ENCODE measurements around the gene RAB20.
"Not testable (repeated sequence)": the region's sequence is repeated elsewhere in the genome, so short reads cannot be mapped to it uniquely, and the experiment has no call there.

Gene RAB20

GRCh38 chr13:110575322-110576069 lies 14.0 kb upstream of the RAB20 start:
- no peak for DNase-seq (ENCODE audit: low spot score)

- no peak for DNase-seq (ENCODE audit: low spot score)
Measured at GRCh38 chr13:110574161-110574560, 12.6 kb upstream of the RAB20 start.

GRCh38 chr13:110572778-110573118 lies 11.2 kb upstream of the RAB20 start:
- DNase-seq (ENCODE audit: low spot score): no peak

GRCh38 chr13:110571896-110572777 lies 10.6 kb upstream of the RAB20 start:
- no peak for DNase-seq (ENCODE audit: low spot score)

GRCh38 chr13:110570886-110571285 lies 9.4 kb upstream of the RAB20 start:
- no peak for DNase-seq (ENCODE audit: low spot score)

- not testable (repeated sequence) for DNase-seq (ENCODE audit: low spot score)
Measured at GRCh38 chr13:110569962-110570361, 8.4 kb upstream of the RAB20 start.

GRCh38 chr13:110568612-110569011 lies 7.1 kb upstream of the RAB20 start:
- no peak for DNase-seq (ENCODE audit: low spot score)

GRCh38 chr13:110566171-110566570 lies 4.6 kb upstream of the RAB20 start:
- no peak for DNase-seq (ENCODE audit: low spot score)

- DNase-seq (ENCODE audit: low spot score): no peak
Measured at GRCh38 chr13:110565296-110565695, 3.8 kb upstream of the RAB20 start.

- no peak for DNase-seq (ENCODE audit: low spot score)
Measured at GRCh38 chr13:110564472-110564985, 3.0 kb upstream of the RAB20 start.

GRCh38 chr13:110563463-110563774 lies 1.9 kb upstream of the RAB20 start:
- DNase-seq (ENCODE audit: low spot score): no peak

GRCh38 chr13:110562696-110563462 lies 1.4 kb upstream of the RAB20 start:
- no peak for DNase-seq (ENCODE audit: low spot score)

GRCh38 chr13:110562036-110562597 lies 595 bp upstream of the RAB20 start:
- no peak for DNase-seq (ENCODE audit: low spot score)

- peak; percentile 48 for DNase-seq (ENCODE audit: low spot score)
Measured at GRCh38 chr13:110560601-110561343, 750 bp downstream of the RAB20 start.

- DNase-seq (ENCODE audit: low spot score): no peak
Measured at GRCh38 chr13:110559986-110560385, 1.5 kb downstream of the RAB20 start.

- DNase-seq (ENCODE audit: low spot score): no peak
Measured at GRCh38 chr13:110559429-110559943, 2.0 kb downstream of the RAB20 start.

- no peak for DNase-seq (ENCODE audit: low spot score)
Measured at GRCh38 chr13:110557610-110558305, 3.8 kb downstream of the RAB20 start.

GRCh38 chr13:110557082-110557481 lies 4.4 kb downstream of the RAB20 start:
- no peak for DNase-seq (ENCODE audit: low spot score)

GRCh38 chr13:110556224-110556606 lies 5.3 kb downstream of the RAB20 start:
- DNase-seq (ENCODE audit: low spot score): no peak

GRCh38 chr13:110555601-110556223 lies 5.8 kb downstream of the RAB20 start:
- no peak for DNase-seq (ENCODE audit: low spot score)

Measured in D341Med (cell line).